Fibroblast of peridontal ligament (primary cell): Measurements from ENCODE around the gene PDC.

Source experiments
- DNase-seq: peaks from one replicate; pipeline ENCODE4 v3.0.0-alpha.2; 2010; ENCODE audit errors: extremely low read depth

PDC gene

DNA sequence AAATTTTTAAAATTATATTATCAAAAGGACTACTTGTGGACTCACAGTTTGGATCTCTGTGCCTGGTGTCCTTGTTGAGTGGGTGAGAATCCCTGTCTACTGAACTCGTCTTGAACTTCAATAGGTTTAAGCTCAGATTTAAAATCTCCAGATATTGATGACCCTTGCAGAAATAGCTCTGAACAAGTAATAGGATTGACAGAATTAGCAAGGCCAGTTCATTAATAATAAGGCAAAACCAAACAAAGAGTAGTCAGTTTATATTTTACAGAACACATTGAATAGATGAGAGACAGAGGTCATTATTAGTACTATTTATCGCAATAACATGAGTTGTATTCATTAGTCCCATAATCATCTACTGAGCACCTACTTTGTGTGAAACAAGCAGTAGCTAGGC lies at the start of gene PDC:
Gene PDC, minus strand, starts transcription at position 101 of the 400 bp plus-strand sequence. CDS start 11,655 bp downstream, outside the sequence.
- no peak for DNase-seq

DNA sequence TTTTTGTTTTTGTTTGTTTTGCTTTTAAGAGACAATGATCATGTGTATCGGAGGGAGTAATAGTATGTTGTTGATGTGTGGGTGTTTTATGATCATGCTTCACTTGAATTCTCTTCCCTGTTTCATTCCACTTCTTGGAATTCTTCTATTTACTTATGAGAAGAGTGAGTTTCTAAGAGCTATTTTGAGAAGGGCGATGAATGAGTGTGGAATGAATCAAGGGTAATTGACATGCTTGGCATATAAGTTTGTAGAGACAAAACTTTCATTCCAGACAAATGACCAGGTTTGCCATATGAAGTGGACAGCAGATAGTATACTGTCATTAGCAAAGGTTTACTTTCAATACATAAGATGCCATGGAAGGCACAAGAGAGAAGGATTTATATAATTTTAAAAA lies 42.3 kb upstream of the PDC start:
- DNase-seq: peak; percentile 68

DNA sequence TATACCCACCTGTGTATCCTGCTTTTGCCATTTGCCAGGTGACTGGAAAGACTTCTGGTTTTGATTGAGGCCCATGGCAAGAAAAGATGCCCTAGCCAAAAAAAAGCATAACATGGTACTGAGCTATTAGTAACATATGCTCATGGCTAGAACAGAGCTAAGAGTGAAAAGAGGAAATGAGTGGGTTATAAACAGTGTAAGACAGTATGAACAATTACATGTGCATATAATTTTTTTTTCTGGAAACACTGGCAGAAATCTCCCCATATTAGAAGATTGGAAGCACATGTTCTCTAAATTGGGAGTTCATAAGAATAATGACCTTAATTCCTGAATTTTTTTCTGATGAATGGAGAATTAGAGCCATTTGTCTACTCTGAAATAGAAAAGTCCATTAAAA lies 41.2 kb upstream of the PDC start:
- DNase-seq: peak; percentile 86

DNA sequence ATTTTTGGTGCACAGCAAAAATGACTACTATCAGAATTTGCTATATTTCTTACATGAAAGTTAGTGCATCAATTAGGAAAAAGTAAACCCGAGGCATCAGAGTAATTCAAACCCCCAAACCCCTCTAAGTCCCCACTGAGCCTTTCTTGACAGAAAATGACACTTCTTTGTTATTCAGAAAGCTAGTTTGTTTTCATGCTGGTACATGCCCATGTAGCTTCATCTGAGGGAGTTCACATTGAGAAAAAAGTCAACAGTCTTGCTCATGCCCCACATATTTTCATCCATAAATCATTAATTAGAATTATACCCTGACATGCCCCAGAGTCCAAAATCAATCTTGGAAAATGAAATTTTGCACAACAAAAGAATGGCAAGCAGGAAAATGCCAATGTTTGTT lies 39.9 kb upstream of the PDC start:
- no peak for DNase-seq

DNA sequence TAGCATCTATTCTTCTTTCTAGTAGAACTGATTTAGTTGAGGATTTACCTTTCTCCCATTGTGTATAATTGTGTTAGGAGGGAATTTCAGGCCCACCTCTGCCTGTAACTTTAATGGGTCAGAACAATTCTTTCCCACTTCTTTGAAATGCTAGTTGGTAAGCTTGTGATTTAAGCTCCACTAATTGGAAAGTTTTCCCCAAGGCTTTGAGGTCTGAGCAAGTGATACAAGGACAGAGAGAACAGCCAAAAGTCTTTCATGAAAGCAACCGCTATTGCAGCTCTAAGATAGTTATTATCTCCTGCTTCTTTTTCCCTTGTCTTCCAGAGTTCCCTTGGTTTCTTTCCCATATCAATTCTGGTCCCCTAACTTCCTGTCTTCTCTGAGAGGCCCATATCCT lies 38.7 kb upstream of the PDC start:
- no peak for DNase-seq

DNA sequence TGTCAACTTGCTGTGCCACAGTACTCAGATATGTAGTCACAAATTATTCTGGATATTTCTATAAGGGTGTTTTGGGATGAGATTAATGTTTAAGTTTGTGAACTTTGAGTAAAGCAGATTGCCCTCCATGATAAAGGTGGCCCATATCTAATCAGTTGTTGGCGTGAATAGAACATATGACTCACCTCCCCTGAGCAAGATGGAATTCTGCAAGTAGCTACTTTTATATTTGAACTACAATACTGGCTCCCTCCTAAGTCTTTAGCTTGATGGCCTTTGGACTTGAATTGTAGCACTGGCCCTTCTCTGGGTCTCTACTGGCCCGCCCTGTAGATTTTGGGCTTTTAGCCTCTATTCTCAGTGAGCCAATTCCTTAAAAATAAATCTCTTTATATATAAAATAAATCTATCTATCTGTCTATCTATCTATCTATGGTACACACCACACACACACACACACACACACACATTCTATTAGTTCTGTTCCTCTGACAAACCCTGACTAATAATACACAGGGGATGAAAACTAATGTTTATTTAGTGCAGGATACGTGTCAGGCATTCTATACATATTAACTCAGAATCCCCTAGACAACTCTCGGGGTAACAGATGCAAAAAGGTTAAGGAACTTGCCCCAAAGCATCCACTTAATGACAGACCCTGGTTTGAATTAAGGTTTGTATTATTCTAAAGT lies 37.9 kb upstream of the PDC start:
- DNase-seq: no peak

DNA sequence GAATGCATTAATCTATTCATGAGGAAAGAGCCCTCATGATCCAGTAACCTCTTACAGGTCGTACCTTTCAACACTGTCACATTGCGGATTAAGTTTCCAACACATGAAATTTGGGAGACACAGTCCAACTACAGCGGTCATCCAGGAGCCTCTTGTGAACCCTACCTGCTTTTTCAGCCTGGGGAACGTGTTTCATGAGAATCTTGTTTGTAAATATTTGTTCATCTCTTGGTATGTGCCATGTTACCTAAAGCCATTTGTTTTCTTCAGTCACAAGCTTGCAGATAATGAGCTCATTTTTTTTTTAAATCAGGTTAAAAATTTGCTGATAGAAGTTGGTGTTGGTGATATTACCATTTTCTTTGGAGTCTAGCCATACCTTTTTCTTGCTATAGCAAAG lies 37.2 kb upstream of the PDC start:
- no peak for DNase-seq

DNA sequence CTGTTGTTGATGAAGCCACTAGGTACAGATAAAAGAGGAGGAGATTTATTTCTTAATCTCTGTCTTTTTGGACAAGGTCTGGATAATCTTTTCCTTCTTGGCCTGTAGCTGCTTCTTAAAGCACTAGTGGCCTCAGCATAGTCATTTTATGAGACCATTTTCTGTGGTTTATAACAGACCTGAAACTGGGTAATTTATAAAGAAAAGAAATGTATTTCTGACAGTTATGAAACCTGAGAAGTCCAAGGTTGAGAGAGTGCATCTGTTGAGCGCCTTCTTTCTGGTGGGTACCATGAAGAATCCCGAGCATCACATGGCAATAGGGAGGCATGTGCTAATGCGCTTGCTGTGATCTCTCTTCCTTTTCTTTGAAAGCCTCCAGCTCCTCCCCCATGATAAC lies 36.7 kb upstream of the PDC start:
- no peak for DNase-seq

DNA sequence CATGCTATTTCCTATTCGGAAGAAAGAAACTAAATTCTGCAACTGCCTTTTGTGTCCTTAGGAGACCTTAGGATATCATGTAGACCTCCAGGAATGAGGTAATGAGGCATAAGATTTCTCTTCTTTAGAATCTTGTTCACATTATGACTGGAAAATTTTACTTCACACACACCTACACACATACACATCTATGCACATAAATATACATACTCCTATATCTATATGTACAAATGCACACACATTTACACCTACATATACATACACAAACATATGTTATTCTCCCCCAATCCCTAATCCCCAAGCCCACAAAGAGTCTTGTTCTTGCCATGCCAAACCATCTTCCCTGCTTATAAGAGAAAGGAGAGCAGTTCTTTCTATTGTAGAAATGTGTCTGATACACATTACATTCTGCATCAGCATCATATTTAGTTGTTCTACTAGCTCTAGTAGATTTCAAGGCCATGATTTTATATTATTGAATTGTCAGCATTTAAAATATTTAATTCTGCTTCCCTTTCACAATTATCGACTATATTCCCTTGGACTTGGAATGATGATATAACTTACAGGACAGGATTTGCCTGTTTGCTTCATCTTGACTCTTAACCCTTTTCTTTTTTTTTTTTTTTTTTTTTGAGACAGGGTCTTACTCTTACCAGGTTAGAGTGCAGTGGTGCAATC lies 35.4 kb upstream of the PDC start:
- no peak for DNase-seq

DNA sequence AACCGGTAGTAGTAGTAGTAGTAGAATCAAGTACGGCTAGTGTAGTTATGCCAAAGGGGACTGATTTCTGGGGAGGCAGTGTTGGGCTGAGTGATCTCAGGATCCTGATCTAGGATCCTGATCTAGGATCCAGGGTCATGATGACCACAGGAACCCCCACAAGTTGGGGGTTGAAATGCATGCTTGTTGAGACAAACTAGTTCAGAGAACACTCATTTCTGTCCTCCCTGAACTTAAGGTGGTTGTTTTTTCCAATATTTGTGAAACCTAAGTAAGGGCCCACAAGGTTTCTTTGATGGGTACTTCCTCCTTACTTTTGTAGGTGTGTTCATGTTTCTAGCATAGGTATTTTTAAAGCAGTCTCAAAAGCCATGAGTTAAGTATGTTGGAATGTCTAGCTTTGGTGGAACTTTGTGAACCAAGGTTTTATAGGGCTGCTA lies 33.9 kb upstream of the PDC start:
- no peak for DNase-seq

DNA sequence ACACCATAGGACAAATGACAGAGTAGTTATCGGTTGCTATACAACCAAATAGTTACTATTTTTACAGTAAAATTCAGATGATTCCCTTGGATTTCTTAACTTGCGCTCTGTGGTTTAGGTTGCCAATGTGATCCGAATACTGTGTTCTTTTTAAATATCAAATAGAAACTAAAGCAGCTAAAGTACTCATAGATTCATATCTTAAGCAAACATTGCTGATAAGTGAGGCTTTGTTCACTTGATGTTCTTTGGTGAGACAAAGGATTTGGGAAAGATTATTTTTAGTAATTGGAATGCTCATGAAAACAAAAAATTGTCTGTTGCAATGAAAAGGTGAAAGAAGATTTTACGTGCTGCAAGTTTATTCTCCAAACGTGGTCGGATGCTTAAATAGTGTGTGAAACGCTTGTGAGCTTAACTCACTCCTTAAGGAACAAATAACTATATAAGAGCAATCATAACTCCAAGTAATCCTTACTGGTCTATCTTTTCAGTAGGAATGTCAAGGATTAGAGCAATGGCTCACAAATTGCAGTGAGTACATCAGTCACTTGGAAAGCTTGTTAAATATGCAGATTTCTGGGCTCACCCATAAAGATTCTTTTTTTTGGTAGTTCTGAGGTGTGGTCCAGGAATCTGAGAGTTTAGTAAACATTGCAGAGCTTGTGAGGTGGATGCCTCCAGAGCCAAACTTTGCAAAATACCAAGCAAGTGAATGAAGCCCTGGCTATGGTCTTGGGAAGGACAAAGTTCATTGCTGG lies 31.8 kb upstream of the PDC start:
- DNase-seq: no peak

DNA sequence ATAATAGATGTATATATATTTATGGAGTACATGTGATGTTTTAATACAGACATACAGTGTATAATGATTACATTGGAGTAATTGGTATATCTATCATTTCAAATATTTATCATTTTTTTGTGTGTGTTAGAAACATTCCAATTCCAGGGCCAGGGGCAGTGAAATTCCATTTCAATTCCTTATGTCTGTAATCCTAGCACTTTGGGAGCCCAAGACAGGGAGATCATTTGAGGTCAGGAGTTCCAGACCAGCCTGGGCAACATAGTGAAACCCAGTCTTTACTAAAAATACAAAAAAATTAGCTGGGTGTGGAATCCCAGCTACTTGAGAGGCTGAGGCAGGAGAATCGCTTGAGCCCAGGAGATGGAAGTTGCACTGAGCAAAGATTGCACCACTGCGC lies 30.4 kb upstream of the PDC start:
- no peak for DNase-seq

DNA sequence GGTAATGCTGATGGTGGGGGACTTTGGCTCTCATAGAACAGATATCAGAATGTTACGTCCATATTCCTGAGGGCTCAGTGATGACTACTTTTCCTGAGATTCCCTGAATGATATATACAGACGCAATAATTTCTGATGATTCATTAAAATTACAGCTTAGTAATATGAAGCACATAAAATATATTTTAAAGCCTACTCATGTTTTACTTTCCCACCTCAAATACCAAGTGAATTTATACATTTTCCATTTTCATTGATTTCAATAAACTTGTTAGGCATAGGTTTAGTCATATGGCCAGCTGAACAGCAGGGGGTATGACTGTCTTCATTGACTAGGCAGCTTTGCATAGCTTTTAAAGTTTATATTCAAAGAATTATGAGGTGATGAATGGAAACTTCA lies 26.2 kb upstream of the PDC start:
- DNase-seq: no peak

DNA sequence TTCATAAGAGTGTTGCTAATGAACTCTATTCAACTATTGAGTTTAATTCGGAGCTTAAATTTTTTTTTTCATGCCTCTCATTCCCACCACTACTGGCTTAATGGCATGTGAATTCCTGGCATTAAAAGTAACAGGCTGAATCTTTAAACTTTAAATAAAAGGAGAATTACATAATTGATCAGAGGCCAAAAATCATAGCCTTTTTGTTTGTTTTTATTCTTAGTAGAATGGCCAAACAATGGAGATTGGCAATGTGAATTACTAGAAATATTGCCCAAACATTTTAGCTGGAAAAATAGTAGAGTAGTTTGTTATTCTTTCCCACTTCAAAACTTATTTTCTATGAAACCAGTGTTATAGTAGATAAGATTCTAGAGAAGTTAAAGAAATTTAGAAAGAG lies 25.1 kb upstream of the PDC start:
- peak; percentile 70 for DNase-seq

DNA sequence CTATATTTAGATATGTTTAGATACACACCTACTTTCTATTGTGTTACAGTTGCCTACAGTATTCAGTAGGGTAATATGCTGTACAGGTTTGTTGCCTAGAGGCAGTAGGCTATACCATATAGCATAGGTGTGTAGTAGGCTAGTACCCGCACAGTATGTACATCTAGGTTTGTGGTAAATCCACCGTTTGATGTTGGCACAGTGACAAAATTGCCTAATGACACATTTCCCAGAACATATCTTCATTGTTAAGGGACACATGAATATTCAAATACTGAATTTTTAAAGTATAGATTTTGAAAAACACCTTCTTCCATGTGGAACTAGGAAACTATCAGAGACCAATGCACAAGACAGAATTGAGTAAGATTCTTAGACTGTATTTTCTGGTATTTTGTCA lies 22.6 kb upstream of the PDC start:
- no peak for DNase-seq

DNA sequence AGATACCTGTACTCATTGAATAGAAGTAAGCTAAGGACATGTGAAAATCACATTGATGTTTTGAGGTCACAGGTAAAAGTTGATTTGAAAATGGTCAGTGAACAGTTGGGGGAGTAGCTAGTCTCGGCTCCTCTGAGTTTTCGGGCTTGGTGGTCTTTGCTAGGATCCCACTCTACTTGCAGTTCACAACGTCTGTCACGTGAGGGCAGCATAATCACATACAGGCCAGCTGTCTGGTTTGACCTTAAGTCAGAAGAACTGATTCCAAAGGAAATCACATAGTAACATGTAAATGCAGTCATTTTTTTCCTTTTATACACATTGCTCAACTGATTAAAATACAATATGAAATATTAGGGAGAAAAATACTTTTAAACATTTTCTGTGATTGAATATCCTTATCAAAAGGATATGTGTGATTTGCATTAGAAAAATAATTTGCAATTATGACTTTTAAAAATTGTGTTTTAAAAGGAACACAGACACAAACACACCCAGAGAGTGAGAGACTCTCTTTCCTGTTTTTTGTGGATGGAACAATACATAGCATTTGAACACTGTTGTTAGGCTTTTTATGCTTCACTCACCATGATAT lies 21.8 kb upstream of the PDC start:
- DNase-seq: peak; percentile 86

DNA sequence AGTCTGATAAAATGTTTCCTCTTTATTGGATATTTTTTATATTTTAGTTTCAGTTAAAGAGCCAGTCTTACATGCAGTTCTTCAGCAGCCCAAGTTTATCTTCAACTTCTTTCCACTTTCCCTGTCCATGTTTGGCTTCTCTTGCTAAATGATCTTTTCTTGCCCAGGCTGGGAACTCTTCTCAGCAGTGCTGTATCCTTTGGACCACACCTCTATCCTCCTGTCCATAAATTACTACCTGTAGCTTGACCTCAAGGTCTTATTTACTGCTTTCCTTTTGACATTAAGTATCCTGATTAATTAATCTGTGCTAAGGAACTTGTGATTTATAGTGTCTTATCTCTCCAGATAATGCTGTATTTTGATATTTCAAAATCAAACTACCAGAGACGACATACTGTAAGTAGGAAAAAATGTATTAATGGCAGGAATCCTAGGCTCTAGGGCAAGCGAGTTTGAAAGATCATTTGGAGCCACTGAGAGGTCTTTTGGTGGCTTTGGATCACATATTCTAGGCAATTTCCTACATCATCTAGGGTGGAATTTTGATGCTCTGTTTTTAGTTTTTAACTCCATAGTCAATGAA lies 20.5 kb upstream of the PDC start:
- no peak for DNase-seq

DNA sequence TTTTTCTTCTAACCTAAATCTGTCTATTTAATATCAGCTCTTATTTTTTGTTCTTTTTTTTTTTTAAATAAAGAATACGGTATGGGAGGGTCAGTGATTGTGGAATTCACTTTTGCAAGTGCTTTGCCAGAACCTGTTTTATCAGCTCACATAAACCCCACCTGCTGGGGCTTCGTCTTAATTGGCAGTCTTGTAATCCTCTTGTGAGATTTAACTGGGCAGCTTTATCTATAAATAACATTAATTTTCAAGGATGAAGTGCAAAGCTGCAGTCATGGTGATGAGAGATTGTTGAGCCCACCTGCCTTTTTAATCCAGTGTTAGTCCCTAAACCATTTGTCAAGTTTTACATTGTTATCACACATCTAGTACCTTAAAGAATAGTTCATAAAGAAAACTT lies 18.2 kb upstream of the PDC start:
- DNase-seq: no peak

DNA sequence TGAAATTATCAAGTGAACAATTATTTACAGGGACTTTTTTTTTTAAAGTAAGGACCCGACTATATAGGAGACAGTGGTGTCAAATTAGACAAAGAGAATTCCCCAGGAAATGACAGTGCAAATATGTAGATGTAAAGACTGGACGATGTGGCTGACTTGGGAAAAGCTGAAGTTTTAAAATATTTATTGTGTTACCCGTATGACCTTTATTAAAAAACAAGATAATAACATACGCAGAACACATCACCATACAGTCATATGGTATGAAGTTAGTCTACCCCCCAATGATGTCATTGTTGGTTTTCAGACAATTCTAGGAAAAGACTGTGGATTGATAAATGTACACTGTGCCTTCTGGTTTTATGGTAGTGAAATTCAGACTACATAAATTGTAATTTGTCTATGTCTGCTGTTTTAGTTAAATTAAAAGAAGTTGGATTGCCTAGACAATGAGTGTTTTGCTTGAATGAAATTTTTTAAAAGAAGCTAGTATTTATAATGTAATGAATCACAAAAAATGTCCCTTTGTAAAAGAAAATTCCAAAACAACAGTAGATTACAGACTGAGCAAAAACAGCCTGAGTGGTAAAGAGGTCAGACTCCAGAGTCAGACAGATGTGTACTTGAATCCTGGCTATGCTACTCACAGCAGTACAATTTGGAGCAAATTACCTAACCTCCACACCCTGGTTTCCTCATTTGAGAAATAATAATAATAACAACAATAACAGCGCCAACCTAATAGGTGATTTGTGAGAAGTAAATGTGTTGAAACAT lies 15.5 kb upstream of the PDC start:
- DNase-seq: peak; percentile 62

DNA sequence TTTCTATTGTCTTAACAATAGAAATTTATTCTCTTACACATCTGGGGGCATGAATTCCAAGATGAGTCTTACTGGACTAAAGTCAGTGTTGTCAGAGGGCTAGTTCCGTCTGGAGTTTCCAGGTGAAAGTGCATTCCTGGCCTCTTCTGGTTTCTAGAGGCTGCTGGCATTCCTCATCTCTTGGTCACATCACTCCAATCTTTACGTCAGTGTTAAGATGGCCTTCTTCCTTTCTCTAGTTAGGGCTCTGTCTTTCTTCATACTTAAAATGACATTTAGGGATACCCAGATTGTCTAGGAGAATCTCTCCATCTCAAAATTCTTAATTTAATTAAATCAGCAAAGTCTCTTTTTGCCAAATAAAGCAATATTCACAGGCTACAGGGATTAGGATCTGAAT lies 13.3 kb upstream of the PDC start:
- DNase-seq: no peak

DNA sequence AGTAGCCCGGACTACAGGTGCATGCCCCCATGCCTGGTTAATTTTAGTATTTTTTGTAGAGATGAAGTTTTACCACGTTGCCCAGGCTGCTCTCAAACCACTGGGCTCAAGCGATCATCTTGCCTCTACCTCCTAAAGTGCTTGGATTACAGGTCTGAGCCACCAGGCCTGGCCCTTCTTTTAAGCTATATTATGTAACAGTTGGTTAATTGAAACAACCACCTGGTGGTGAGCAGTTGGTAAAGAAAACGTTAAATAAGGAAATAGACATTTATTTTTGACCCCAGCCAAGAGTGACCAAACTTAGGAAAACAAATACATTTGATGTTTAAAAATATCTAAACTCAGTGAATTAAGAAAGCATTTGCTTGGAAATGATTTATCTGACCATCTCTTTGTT lies 12.1 kb upstream of the PDC start:
- DNase-seq: no peak
